ENCODE data around the gene ECM1.

DNA sequence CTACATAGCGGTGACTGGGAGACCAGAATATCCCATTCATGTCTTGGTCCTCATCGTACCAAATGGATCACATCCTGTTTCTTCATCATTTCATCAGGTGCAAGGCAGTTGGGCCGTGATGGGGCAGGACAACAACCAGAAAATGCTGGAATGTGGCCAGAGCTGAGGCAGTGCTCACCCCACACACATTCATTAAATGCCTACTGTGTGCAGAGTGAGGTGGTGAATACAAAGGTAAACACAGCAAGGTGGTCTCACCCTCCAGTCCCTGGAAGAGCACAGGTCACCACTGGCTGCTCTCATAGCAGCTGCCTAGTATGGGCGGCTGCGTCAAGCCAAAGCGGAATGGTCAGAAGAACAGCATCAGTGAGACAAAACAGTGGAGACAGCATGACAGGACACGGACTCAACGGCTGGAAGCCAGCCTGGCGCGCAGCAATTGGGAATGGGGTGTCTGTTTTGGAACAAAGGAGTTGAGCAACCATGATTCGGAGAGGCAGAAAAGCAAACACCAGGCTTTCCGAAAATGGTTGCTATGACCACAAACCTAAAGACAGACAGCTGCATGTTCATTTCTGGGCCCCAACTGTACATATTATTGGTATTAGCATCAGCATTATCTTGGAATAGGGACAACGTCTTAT, 35.7 kb downstream of the ECM1 start:
- TF ChIP-seq CTCF (IDR thresholded peaks at IDR 0.05; ENCODE audit: extremely low read depth in 1 of 2, insufficient read depth in 1 of 2, low read depth in 1 of 2, low read length in 2 of 2) (no peak), EZH2 (IDR thresholded peaks at IDR 0.05; ENCODE audit: borderline replicate concordance, low read depth, low read length, severe bottlenecking) (no peak), POLR2A (IDR thresholded peaks at IDR 0.05; ENCODE audit: low read depth, low read length) (no peak)
